Heart right ventricle (tissue), 16 donors: Measurements from ENCODE around the gene DNAJC19. TPM values are rescaled to one million over a fixed set of nuclear protein-coding genes. Genes with fewer than 3 reads are reported as not detected.

Experiments
- ATAC-seq, 8 donors: fragments of 200-7000 bp; cut with Tn5 transposase; one replicate each; pipeline ENCODE4 v1.9.1; 2020; ENCODE audit warnings: mild to moderate bottlenecking in 8 of 8, moderate library complexity in 8 of 8, moderate number of reproducible peaks in 1 of 8
- DNase-seq, 2 donors: peaks; one replicate each; pipeline ENCODE4 v3.0.0-alpha.2; 2020
- H3K27ac ChIP-seq, 10 donors: fragments of 200-600 bp; sonication (generic) in 2 of 10; one replicate each; pipeline versions ENCODE4 v1.5.0 to v1.8.0; 2020 to 2022; ENCODE audit warnings: mild to moderate bottlenecking in 3 of 10
- H3K27me3 ChIP-seq, 7 donors: fragments of 200-600 bp; one replicate each; pipeline ENCODE4 v1.8.0; 2021 to 2022; ENCODE audit warnings: mild to moderate bottlenecking in 2 of 7
- H3K36me3 ChIP-seq, 9 donors: fragments of 200-600 bp; sonication (generic) in 1 of 9; one replicate each; pipeline versions ENCODE4 v1.5.0 to v1.8.0; 2020 to 2022; ENCODE audit warnings: mild to moderate bottlenecking in 2 of 9
- H3K4me1 ChIP-seq, 9 donors: fragments of 200-600 bp; sonication (generic) in 1 of 9; one replicate each; pipeline versions ENCODE4 v1.5.0 to v1.8.0; 2020 to 2022; ENCODE audit warnings: mild to moderate bottlenecking in 4 of 9
- H3K4me3 ChIP-seq, 10 donors: fragments of 200-600 bp; sonication (generic) in 2 of 10; one replicate each; pipeline versions ENCODE4 v1.5.0 to v1.8.0; 2020 to 2022; ENCODE audit warnings: mild to moderate bottlenecking in 7 of 10, moderate library complexity in 2 of 10
- H3K9me3 ChIP-seq, 11 donors: fragments of 200-600 bp in 10 of 11; sonication (generic) in 2 of 11; one replicate each; pipeline versions ENCODE4 v1.5.0 to v1.8.0; 2013 to 2022; ENCODE audit warnings: mild to moderate bottlenecking in 2 of 11, control low read depth in 1 of 11, moderate library complexity in 1 of 11
- WGBS, 2 donors: extraction: QIAGEN DNeasy Blood & Tissue Kit; methylation state at CpG; one replicate each; pipeline ENCODE4 v1.1.7; 2013; ENCODE audit warnings: inconsistent platforms in 1 of 2; 5-methylcytosine and 5-hydroxymethylcytosine counted together
- intact Hi-C, 10 donors: fragments of 100-400 bp; cut with DNase I; formaldehyde crosslinking; loops; one replicate each; pipeline versions ENCODE4 v1.11.1 to v1.14.2; 2022
- polyA plus RNA-seq, 2 donors: library from polyadenylated mRNA; stranded (reverse); fragments of 200-250 nt; gene quantifications; one replicate each; pipeline ENCODE4 v1.2.3, GENCODE V29; 2013
- total RNA-seq, 10 donors: library from RNA; stranded (reverse); fragmentation: NEBNext Ultra II Directional in 3 of 10; extraction: Animal tissue kit (Norgen Biotek cat#: 25700) in 3 of 10; gene quantifications; one replicate each; pipeline versions ENCODE4 v1.2.1 to v1.2.4, GENCODE V29; 2021 to 2023
- TF ChIP-seq, protein P1 (sequence below), 9 donors: fragments of 200-600 bp; sonication (generic) in 2 of 9; IDR thresholded peaks; one replicate each; pipeline versions ENCODE4 v1.5.0 to v1.8.0; 2021 to 2022; ENCODE audit warnings: antibody characterized with exemption in 9 of 9, mild to moderate bottlenecking in 5 of 9, moderate library complexity in 1 of 9
- donor health status: Arrhythmogenic right ventricular cardiomyopathy.
- donor health status: ischemic (EF 13 %, LVEDD 7.1; RV severe dilation, severe dysfunction).
- donor health status: healthy with polysubstance abuse.
- donor health status: DM: no; HTN: yes; CAD: no.
- donor health status: DM: no; HTN: no; CAD: no.
- donor health status: ischemic (EF 25% LVEDD 6.9; RV normal size, moderate dysfunction).
- donor health status: ischemic (EF 25% LVEDD 5.7; RV mildly dilated, moderate dysfunction).
- donor health status: healthy.
- donor health status: DM: yes; HTN: yes; CAD: no.
- donor health status: Ischemic cardiomyopathy.
- donor health status: ischemic (EF 35%, LVEDD 5.7; RV mildly dilated, moderate dysfunction).
- donor health status: nonischemic (EF 11% LVEDD 7.7; RV severe dilation, severe dysfunction).
- donor health status: DM: yes; HTN: yes; CAD: no.
- donor health status: PGD.
- donor health status: ischemic (EF 29% LVEDD 5.4; RV normal size, mild dysfunction).
- donor health status: nonischemic (EF 23%, LVEDD 6.1; RV moderate dilation, normal function).

Gene DNAJC19
- total and polyA plus RNA-seq, 12 donors: 57.6 to 132 (median 94.5) TPM

DNA sequence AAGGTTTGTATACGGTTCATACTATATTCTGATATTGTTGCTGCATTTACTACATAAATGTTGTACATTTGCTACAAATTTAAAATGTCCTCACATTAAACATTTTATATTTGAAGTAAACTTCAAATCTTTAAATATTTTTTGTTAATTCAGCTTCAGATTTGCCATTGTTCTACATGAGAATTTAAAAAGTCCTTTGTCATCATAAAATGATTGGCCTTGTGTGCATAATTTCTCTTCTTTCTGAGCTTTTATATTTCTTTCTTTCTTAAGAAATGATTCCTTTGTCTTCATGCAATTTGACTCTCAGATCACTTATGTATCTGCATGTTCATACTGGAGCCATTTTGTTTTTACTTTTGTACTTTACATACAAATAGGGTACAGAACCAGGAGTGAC is 28.0 kb downstream of the DNAJC19 start:
- WGBS, 2 donors: 95 to 98% methylated on average over 1 of the region's 1 CpG
- Histone ChIP-seq H3K27me3 (no peaks in the 10 kb centered on the region), H3K4me3 (no peak overlapping the region), H3K27ac (no peak overlapping the region), H3K36me3 (peaks cover 0 to 100% (median 57%) of the 10 kb centered on the region in 9 donors), H3K9me3 (no peaks in the 10 kb centered on the region), H3K4me1 (peaks cover 0 to 7% (median 0%) of the 10 kb centered on the region in 9 donors)
- intact Hi-C loops: no loop called here
- no peak for ATAC-seq
- DNase-seq: no peak
- TF ChIP-seq, protein P1, sequence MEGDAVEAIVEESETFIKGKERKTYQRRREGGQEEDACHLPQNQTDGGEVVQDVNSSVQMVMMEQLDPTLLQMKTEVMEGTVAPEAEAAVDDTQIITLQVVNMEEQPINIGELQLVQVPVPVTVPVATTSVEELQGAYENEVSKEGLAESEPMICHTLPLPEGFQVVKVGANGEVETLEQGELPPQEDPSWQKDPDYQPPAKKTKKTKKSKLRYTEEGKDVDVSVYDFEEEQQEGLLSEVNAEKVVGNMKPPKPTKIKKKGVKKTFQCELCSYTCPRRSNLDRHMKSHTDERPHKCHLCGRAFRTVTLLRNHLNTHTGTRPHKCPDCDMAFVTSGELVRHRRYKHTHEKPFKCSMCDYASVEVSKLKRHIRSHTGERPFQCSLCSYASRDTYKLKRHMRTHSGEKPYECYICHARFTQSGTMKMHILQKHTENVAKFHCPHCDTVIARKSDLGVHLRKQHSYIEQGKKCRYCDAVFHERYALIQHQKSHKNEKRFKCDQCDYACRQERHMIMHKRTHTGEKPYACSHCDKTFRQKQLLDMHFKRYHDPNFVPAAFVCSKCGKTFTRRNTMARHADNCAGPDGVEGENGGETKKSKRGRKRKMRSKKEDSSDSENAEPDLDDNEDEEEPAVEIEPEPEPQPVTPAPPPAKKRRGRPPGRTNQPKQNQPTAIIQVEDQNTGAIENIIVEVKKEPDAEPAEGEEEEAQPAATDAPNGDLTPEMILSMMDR (IDR thresholded peaks at IDR 0.05): no peak

DNA sequence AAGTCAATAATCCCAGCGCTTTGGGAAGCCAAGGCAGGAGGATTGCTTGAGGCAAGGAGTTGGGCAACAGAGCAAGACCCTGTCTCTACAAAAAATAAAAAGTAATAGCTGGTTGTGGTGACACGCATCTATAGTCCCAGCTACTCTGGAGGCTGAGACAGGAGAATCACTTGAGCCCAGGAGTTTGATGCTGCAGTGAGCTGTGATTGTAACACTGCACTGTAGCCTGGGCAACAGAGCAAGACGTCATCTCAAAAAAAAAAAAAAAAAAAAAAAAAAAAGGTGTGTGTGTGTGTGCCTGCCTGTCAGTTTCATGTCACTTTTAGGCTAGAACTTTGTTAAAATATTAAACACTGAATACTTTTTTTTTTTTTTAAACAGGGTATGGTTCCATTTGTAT is 28.4 kb downstream of the DNAJC19 start:
- 83 to 93% methylated on average over 3 of the region's 3 CpGs for WGBS, 2 donors
- Histone ChIP-seq H3K4me1 (peaks cover 0 to 7% (median 0%) of the 10 kb centered on the region in 9 donors), H3K27ac (no peak overlapping the region), H3K9me3 (no peaks in the 10 kb centered on the region), H3K27me3 (no peaks in the 10 kb centered on the region), H3K4me3 (no peak overlapping the region), H3K36me3 (peaks cover 0 to 100% (median 62%) of the 10 kb centered on the region in 9 donors)
- ATAC-seq (no peak), DNase-seq (no peak)
- TF ChIP-seq, protein P1 (IDR thresholded peaks at IDR 0.05): no peak
- intact Hi-C loops: no loop called here

DNA sequence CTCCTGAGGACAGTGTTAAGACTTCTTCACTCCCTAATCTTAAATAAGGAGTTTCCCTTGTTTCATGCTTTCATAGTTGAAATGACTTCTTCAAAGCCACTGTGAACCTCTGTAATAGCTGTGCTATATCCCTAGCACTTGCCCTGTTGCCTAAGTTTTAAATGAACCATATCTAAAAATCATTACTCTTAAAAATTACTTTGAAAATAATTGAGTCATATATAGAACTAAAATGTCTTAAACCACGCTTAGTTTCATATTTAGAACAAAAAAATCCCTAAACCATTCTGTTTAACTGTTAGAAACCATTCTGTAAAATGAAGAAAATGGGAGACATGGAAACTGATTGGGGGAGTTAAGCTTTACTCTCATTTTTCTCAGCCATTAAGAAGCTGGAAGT is 29.8 kb downstream of the DNAJC19 start:
- no peak overlapping the region for H3K4me3 ChIP-seq
- H3K36me3 ChIP-seq: peaks cover 0 to 100% (median 63%) of the 10 kb centered on the region in 9 donors
- no peaks in the 10 kb centered on the region for H3K27me3 ChIP-seq
- TF ChIP-seq, protein P1 (IDR thresholded peaks at IDR 0.05): no peak
- no peak for DNase-seq
- H3K9me3 ChIP-seq: no peaks in the 10 kb centered on the region
- no peak overlapping the region for H3K27ac ChIP-seq
- intact Hi-C loops: no loop called here
- peaks cover 0 to 7% (median 0%) of the 10 kb centered on the region in 9 donors for H3K4me1 ChIP-seq
- ATAC-seq: no peak
- 95 to 98% methylated on average over 1 of the region's 1 CpG for WGBS, 2 donors

DNA sequence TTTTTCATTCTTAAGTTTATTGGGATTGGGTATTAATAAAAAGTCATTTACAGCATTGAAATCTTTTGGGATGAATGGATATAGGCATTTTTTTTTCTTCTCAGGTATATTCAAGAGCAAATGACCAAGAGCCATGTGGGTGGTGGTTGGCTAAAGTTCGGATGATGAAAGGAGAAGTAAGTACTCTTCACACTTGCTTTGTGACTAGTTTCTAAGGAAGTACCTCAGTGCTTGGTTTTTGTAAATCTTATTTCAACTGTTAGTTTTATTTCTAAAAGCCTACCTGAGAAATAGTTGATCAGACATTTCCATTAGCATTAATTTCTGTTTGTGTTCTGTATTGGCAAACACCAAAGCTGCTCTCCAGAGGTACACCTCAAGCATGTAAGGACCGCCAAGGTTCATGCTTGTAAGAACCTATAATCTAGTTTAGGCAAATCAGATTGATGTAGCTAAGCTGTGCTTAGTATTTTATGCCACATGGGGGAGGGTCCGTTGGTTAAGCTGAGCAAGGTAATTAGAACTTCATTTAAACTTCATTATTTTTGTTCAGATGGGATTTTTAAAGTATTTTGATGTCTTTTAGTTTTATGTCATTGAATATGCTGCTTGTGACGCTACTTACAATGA is 41.7 kb downstream of the DNAJC19 start:
- 78 to 93% methylated on average over 4 of the region's 4 CpGs for WGBS, 2 donors
- Histone ChIP-seq H3K27me3 (no peaks in the 10 kb centered on the region), H3K9me3 (no peaks in the 10 kb centered on the region), H3K4me3 (no peak overlapping the region), H3K4me1 (no peaks in the 10 kb centered on the region), H3K27ac (no peak overlapping the region), H3K36me3 (peaks cover 0 to 99% (median 32%) of the 10 kb centered on the region in 9 donors)
- TF ChIP-seq, protein P1 (IDR thresholded peaks at IDR 0.05): no peak
- DNase-seq (no peak), ATAC-seq (no peak)
- intact Hi-C loops: no loop called here
